OCI-LY7 (cell line): ENCODE measurements around the gene APEH. TPM values are rescaled to one million over a fixed set of nuclear protein-coding genes. Genes with fewer than 3 reads are reported as not detected.

ENCODE experiments used
- BruUV-seq: library from RNA; stranded (reverse); fragments of 400-500 nt; replicated peaks from 2 replicates; lab custom pipeline; 2021; lab: Mats Ljungman, UMichigan
- CTCF ChIA-PET: fragments of 300-600 bp; sonication (Branson Sonifier 250); formaldehyde crosslinking; loops from one replicate; lab custom pipeline; 2022; ENCODE audit warnings: antibody characterized with exemption; ENCODE audit not compliant: unreplicated experiment; lab: Charles Lee
- POLR2A ChIA-PET: fragments of 300-600 bp; sonication (Branson Sonifier 250); formaldehyde crosslinking; loops from one replicate; lab custom pipeline; 2022; ENCODE audit warnings: antibody characterized with exemption; lab: Charles Lee
- DNase-seq: peaks from one replicate; pipeline ENCODE4 v3.0.0-alpha.2; 2015; ENCODE audit warnings: low spot score
- H2AFZ ChIP-seq: fragments of 200-600 bp; sonication (generic), shearing (Covaris generic); 2 replicates; pipeline ENCODE4 v1.6.1; 2014; ENCODE audit warnings: mild to moderate bottlenecking, antibody characterized with exemption, low read length, moderate library complexity
- H3K27ac ChIP-seq: fragments of 200-600 bp; sonication (generic); 2 replicates; pipeline ENCODE4 v1.5.1; 2014; ENCODE audit warnings: mixed run types, low read depth, mild to moderate bottlenecking, moderate library complexity, low read length, inconsistent platforms; ENCODE audit not compliant: poor library complexity, severe bottlenecking
- H3K36me3 ChIP-seq: fragments of 200-600 bp; sonication (generic); 2 replicates; pipeline ENCODE4 v1.6.1; 2014; ENCODE audit warnings: mild to moderate bottlenecking, antibody characterized with exemption, low read length, moderate library complexity, mixed read lengths; ENCODE audit not compliant: insufficient read depth
- H3K4me1 ChIP-seq: fragments of 200-600 bp; sonication (generic); 2 replicates; pipeline ENCODE4 v1.5.1; 2014; ENCODE audit warnings: mild to moderate bottlenecking, low read length; ENCODE audit not compliant: insufficient read depth, poor library complexity, severe bottlenecking
- H3K4me2 ChIP-seq: fragments of 200-600 bp; sonication (generic); 2 replicates; pipeline ENCODE4 v1.6.1; 2014; ENCODE audit warnings: mild to moderate bottlenecking, low read length
- H3K4me3 ChIP-seq: fragments of 200-600 bp; sonication (generic); 2 replicates; pipeline ENCODE4 v1.5.1; 2014; ENCODE audit warnings: mild to moderate bottlenecking, low read depth, low read length; ENCODE audit not compliant: poor library complexity, severe bottlenecking
- H3K79me2 ChIP-seq: fragments of 200-600 bp; sonication (generic); 2 replicates; pipeline ENCODE4 v1.6.1; 2016; ENCODE audit warnings: low read depth, mild to moderate bottlenecking, low read length, moderate library complexity, mixed read lengths; ENCODE audit not compliant: insufficient read depth
- H3K9me2 ChIP-seq: fragments of 200-600 bp; sonication (generic); 2 replicates; pipeline ENCODE4 v1.6.1; 2016; ENCODE audit warnings: mild to moderate bottlenecking, low read length, mixed read lengths; ENCODE audit not compliant: insufficient read depth
- H3K9me3 ChIP-seq: fragments of 200-600 bp; sonication (generic); 2 replicates; pipeline ENCODE4 v1.6.1; 2014; ENCODE audit warnings: mild to moderate bottlenecking, mixed run types, low read length, mixed read lengths
- H4K20me1 ChIP-seq: fragments of 200-600 bp; sonication (generic); 2 replicates; pipeline ENCODE4 v1.6.1; 2014; ENCODE audit warnings: mild to moderate bottlenecking, antibody characterized with exemption, low read length, moderate library complexity, mixed read lengths; ENCODE audit not compliant: insufficient read depth
- EZH2phosphoT487 ChIP-seq: fragments of 200-600 bp; sonication (generic); IDR thresholded peaks from 2 replicates; pipeline ENCODE4 v1.6.1; 2018; ENCODE audit warnings: low read depth, borderline replicate concordance, mild to moderate bottlenecking, mixed run types, antibody characterized with exemption, low read length, moderate library complexity, mixed read lengths
- intact Hi-C: fragments of 100-400 bp; cut with micrococcal nuclease; formaldehyde crosslinking; loops from one replicate; pipeline ENCODE4 v1.10.0; 2022; ENCODE audit not compliant: unreplicated experiment
- total RNA-seq, 2 experiments: library from RNA; depleted of rRNA in 1 of 2; stranded (reverse); fragments of >200 nt in 1 of 2; shearing (Covaris generic) in 1 of 2; gene quantifications; 2 replicates each; pipeline ENCODE4 v1.2.3, GENCODE V29; 2014 to 2022
- TF ChIP-seq, protein P1 (sequence below): fragments of 200-600 bp; sonication (generic); conservative IDR thresholded peaks from 2 replicates; pipeline ENCODE4 v1.5.1; 2014; ENCODE audit warnings: mild to moderate bottlenecking, antibody characterized with exemption, low read length, moderate library complexity, mixed read lengths

The APEH gene
- total RNA-seq, 2 experiments from 2014 or later: 112 to 132 TPM

DNA sequence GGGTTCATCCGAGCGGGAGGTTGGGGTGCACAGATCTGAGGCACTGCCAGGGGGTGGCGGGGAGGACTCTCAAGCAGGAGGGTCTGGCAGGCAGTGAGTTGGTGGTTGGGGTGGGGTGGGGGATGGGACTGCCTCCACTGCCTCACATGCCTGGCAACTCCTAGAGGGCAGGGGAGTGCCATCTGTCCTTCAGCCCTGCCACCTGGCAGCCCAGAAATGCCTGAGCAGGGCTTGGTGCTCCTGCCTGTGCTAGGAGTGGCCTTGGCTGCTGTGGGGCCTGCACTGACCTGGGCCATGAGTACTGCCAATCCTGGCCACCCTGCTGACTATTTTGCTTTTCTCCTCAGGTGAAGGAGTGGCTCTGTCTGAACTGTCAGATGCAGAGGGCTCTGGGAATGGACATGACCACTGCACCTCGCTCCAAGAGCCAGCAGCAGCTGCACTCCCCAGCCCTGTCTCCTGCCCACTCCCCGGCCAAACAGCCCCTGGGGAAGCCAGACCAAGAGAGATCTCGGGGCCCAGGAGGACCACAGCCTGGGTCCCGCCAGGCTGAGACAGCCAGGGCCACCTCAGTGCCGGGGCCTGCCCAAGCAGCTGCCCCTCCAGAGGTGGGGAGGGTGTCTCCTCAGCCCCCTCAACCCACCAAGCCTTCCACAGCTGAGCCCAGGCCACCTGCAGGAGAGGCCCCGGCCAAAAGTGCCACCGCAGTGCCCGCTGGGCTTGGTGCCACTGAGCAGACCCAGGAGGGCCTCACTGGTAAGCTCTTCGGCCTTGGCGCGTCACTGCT is 32.0 kb upstream of the APEH start:
- POLR2A ChIA-PET: interaction anchor here (0.6 kb wide), 2 partner anchors 158 to 1513 kb away, joined by 3 to 5 read pairs; no protein-coding TSS in a partner anchor
- Histone ChIP-seq H3K79me2 (no peaks in the 10 kb centered on the region), H3K27ac (no peak overlapping the region), H3K4me1 (no peaks in the 10 kb centered on the region), H3K36me3 (no peaks in the 10 kb centered on the region), H3K9me3 (no peaks in the 10 kb centered on the region), H2AFZ (no peak overlapping the region), H3K9me2 (no peaks in the 10 kb centered on the region), H3K4me3 (no peak overlapping the region), H3K4me2 (no peak overlapping the region), H4K20me1 (no peaks in the 10 kb centered on the region)
- BruUV-seq: no TSS peak
- CTCF ChIA-PET: no interaction called here
- no peak for DNase-seq
- TF ChIP-seq, protein P1, sequence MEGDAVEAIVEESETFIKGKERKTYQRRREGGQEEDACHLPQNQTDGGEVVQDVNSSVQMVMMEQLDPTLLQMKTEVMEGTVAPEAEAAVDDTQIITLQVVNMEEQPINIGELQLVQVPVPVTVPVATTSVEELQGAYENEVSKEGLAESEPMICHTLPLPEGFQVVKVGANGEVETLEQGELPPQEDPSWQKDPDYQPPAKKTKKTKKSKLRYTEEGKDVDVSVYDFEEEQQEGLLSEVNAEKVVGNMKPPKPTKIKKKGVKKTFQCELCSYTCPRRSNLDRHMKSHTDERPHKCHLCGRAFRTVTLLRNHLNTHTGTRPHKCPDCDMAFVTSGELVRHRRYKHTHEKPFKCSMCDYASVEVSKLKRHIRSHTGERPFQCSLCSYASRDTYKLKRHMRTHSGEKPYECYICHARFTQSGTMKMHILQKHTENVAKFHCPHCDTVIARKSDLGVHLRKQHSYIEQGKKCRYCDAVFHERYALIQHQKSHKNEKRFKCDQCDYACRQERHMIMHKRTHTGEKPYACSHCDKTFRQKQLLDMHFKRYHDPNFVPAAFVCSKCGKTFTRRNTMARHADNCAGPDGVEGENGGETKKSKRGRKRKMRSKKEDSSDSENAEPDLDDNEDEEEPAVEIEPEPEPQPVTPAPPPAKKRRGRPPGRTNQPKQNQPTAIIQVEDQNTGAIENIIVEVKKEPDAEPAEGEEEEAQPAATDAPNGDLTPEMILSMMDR: no peak
- TF ChIP-seq EZH2phosphoT487: no peak
- intact Hi-C loops: no loop called here

DNA sequence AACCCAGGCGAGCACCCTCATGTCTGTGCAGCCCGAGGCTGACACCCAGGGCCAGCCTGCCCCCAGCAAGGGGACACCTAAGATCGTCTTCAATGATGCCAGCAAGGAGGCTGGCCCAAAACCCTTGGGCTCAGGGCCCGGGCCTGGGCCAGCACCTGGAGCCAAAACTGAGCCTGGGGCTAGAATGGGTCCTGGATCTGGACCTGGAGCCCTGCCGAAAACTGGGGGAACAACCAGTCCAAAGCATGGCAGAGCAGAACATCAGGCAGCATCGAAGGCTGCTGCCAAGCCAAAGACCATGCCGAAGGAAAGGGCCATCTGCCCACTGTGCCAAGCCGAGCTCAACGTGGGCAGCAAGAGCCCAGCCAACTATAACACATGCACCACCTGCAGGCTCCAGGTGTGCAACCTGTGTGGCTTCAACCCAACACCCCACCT is 31.4 kb upstream of the APEH start:
- no peaks in the 10 kb centered on the region for H4K20me1 ChIP-seq
- no peak overlapping the region for H2AFZ ChIP-seq
- H3K79me2 ChIP-seq: no peaks in the 10 kb centered on the region
- H3K4me1 ChIP-seq: no peaks in the 10 kb centered on the region
- no peak for DNase-seq
- H3K9me3 ChIP-seq: no peaks in the 10 kb centered on the region
- H3K27ac ChIP-seq: no peak overlapping the region
- BruUV-seq: no TSS peak
- ChIA-PET POLR2A (interaction anchor here (0.6 kb wide), 1 partner anchor 1514 kb away, joined by 3 read pairs; no protein-coding TSS in a partner anchor), CTCF (no interaction called here)
- no peak for TF ChIP-seq EZH2phosphoT487
- TF ChIP-seq, protein P1: no peak
- H3K4me2 ChIP-seq: no peak overlapping the region
- no peaks in the 10 kb centered on the region for H3K9me2 ChIP-seq
- intact Hi-C loops: no loop called here
- no peaks in the 10 kb centered on the region for H3K36me3 ChIP-seq
- no peak overlapping the region for H3K4me3 ChIP-seq

DNA sequence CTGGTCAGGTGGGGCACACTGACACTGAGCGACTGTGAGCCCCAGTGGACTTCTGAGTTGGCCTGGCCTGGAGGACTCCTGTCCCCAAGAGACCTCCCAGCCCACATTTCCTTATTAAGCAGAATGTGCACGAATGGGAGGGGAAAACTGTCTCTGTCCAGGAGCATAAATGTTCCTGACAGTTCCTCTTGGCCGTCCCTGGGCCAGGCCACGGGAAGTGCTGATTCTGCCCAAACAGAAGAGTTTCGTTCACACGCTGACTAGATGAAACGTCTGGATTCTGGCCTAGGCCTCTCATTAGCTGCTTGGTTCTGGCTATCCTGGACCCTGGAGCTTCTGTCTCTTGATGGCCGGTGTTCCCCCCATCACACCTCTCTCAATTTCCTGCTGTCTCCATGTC is 29.5 kb upstream of the APEH start:
- no TSS peak for BruUV-seq
- H3K79me2 ChIP-seq: no peaks in the 10 kb centered on the region
- H3K4me3 ChIP-seq: no peak overlapping the region
- no peaks in the 10 kb centered on the region for H3K36me3 ChIP-seq
- no peak overlapping the region for H3K27ac ChIP-seq
- no peaks in the 10 kb centered on the region for H4K20me1 ChIP-seq
- no peaks in the 10 kb centered on the region for H3K9me2 ChIP-seq
- no peaks in the 10 kb centered on the region for H3K9me3 ChIP-seq
- no peak overlapping the region for H2AFZ ChIP-seq
- intact Hi-C loops: no loop called here
- H3K4me1 ChIP-seq: no peaks in the 10 kb centered on the region
- CTCF ChIA-PET: no interaction called here
- TF ChIP-seq, protein P1: no peak
- no peak for TF ChIP-seq EZH2phosphoT487
- POLR2A ChIA-PET: no interaction called here
- DNase-seq: no peak
- no peak overlapping the region for H3K4me2 ChIP-seq
